ENCODE results near the gene SGCE. TPM values are rescaled to one million over a fixed set of nuclear protein-coding genes. Genes with fewer than 3 reads are reported as not detected.

Gene SGCE
- total and polyA plus RNA-seq, 10 donors = 9.6 to 93.7 (median 45.0) TPM

GRCh38 chr7:94559972-94560371, 96.0 kb downstream of the SGCE start:
- no peak for TF ChIP-seq CTCF (IDR thresholded peaks at IDR 0.05 in 8 of 11, conservative IDR thresholded peaks at IDR 0.05 in 3 of 11)
- no peak for TF ChIP-seq POLR2A (IDR thresholded peaks at IDR 0.05)
- TF ChIP-seq POLR2AphosphoS5 (IDR thresholded peaks at IDR 0.05) = no peak
- Histone ChIP-seq H3K4me3 (no peak overlapping the region), H3K9me3 (no peaks in the 10 kb centered on the region), H3K4me1 (peaks cover 0 to 15% (median 0%) of the 10 kb centered on the region in 6 donors), H3K27me3 (replicated peaks in 1 of 7) (no peaks in the 10 kb centered on the region), H3K27ac (no peak overlapping the region), H3K36me3 (peaks cover 0 to 29% (median under 1%) of the 10 kb centered on the region in 6 donors)
- WGBS, 5 donors = 84 to 97% (median 94%) methylated on average over 1 of the region's 1 CpG
- intact Hi-C loops (cut with DNase I; ENCODE audit: low total_unique reads) = no loop called here
- DNase-seq = no peak

- peaks cover 0 to 57% (median 15%) of the 10 kb centered on the region in 6 donors for H3K36me3 ChIP-seq
- no peak overlapping the region for H3K4me3 ChIP-seq
- no peak for TF ChIP-seq POLR2A (IDR thresholded peaks at IDR 0.05)
- no peak for TF ChIP-seq POLR2AphosphoS5 (IDR thresholded peaks at IDR 0.05)
- no peak for TF ChIP-seq CTCF (IDR thresholded peaks at IDR 0.05 in 8 of 11, conservative IDR thresholded peaks at IDR 0.05 in 3 of 11)
- H3K27ac ChIP-seq = no peak overlapping the region
- DNase-seq = no peak
- intact Hi-C loops (cut with DNase I; ENCODE audit: low total_unique reads) = no loop called here
- no peaks in the 10 kb centered on the region for H3K9me3 ChIP-seq
- H3K27me3 ChIP-seq (replicated peaks in 1 of 7) = no peaks in the 10 kb centered on the region
- H3K4me1 ChIP-seq = peaks cover 0 to 15% (median 0%) of the 10 kb centered on the region in 6 donors
Observed at GRCh38 chr7:94557215-94557614, 98.7 kb downstream of the SGCE start.

GRCh38 chr7:94556028-94556427, 99.9 kb downstream of the SGCE start:
- H3K4me1 ChIP-seq = peaks cover 0 to 15% (median 0%) of the 10 kb centered on the region in 6 donors
- DNase-seq = no peak
- H3K4me3 ChIP-seq = no peak overlapping the region
- no peaks in the 10 kb centered on the region for H3K9me3 ChIP-seq
- TF ChIP-seq CTCF (IDR thresholded peaks at IDR 0.05 in 8 of 11, conservative IDR thresholded peaks at IDR 0.05 in 3 of 11) (no peak), POLR2AphosphoS5 (IDR thresholded peaks at IDR 0.05) (no peak), POLR2A (IDR thresholded peaks at IDR 0.05) (no peak)
- WGBS, 5 donors = 58 to 62% (median 61%) methylated on average over 2 of the region's 2 CpGs
- intact Hi-C loops (cut with DNase I; ENCODE audit: low total_unique reads) = no loop called here
- no peaks in the 10 kb centered on the region for H3K27me3 ChIP-seq (replicated peaks in 1 of 7)
- no peak overlapping the region for H3K27ac ChIP-seq
- peaks cover 0 to 69% (median 21%) of the 10 kb centered on the region in 6 donors for H3K36me3 ChIP-seq

- intact Hi-C loops (cut with DNase I; ENCODE audit: low total_unique reads) = no loop called here
- TF ChIP-seq POLR2A (IDR thresholded peaks at IDR 0.05) (no peak), POLR2AphosphoS5 (IDR thresholded peaks at IDR 0.05) (no peak), CTCF (IDR thresholded peaks at IDR 0.05 in 8 of 11, conservative IDR thresholded peaks at IDR 0.05 in 3 of 11) (no peak)
- H3K9me3 ChIP-seq = no peaks in the 10 kb centered on the region
- no peaks in the 10 kb centered on the region for H3K27me3 ChIP-seq (replicated peaks in 1 of 7)
- H3K4me1 ChIP-seq = no peaks in the 10 kb centered on the region
- H3K4me3 ChIP-seq = no peak overlapping the region
- H3K27ac ChIP-seq = no peak overlapping the region
- 50 to 71% (median 70%) methylated on average over 1 of the region's 1 CpG for WGBS, 5 donors
- no peak for DNase-seq
- H3K36me3 ChIP-seq = peaks cover 0 to 52% (median 14%) of the 10 kb centered on the region in 6 donors
Observed at GRCh38 chr7:94547126-94547525, 108.8 kb downstream of the SGCE start.
